ENCODE data around the gene RAP1GAP. TPM values are rescaled to one million over a fixed set of nuclear protein-coding genes. Genes with fewer than 3 reads are reported as not detected.

RAP1GAP gene
- total and polyA plus RNA-seq, 3 donors from 2014 or later = 7.4 to 8.4 (median 8.0) TPM

DNA sequence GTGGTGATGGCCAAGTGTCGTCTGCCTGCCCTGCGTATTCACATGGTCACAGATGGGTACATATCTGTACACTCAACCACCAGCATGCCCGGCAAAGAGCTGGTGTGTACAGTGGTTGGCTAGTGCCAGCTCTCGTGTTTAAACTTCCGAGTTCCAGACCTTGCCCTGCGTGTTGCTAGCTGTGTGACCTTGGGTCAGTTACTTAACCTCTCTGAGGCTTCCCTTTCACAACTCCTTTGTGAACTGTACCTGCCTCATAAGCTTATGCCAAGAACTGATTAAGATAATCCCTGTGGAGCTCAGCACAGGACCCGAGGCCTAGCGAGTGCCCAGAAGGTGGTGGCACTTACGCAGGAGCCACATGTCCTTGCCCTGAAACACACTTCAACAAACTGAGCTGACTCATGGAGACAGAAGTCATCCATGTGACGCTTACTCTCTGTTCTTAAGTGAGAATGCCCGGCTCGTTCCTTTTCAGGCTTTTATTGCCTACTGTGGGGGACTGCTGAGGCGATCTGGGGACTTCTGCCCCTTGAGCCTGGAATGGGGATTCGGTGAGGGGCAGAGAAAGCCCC, 104.5 kb downstream of the RAP1GAP start:
- intact Hi-C loops (cut with DNase I; ENCODE audit: low total_unique reads) = no loop called here

DNA sequence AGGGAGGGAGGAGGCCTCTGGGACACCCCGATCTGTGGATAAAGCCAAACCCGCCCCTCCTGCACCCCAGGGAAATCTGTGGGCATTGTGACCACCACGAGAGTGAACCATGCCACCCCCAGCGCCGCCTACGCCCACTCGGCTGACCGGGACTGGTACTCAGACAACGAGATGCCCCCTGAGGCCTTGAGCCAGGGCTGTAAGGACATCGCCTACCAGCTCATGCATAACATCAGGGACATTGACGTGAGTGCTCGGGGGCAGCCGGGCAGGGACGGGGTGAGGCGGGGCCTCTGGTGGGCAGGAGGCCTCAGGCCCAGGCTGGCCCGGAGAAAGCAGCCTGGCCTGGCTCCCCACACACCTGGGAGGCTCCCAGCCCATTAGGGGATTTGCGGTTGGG, 105.2 kb downstream of the RAP1GAP start:
- DNase-seq = no peak
- H3K4me1 ChIP-seq = no peaks in the 10 kb centered on the region
- TF ChIP-seq POLR2A (IDR thresholded peaks at IDR 0.05) = no peak
- TF ChIP-seq, protein P1, sequence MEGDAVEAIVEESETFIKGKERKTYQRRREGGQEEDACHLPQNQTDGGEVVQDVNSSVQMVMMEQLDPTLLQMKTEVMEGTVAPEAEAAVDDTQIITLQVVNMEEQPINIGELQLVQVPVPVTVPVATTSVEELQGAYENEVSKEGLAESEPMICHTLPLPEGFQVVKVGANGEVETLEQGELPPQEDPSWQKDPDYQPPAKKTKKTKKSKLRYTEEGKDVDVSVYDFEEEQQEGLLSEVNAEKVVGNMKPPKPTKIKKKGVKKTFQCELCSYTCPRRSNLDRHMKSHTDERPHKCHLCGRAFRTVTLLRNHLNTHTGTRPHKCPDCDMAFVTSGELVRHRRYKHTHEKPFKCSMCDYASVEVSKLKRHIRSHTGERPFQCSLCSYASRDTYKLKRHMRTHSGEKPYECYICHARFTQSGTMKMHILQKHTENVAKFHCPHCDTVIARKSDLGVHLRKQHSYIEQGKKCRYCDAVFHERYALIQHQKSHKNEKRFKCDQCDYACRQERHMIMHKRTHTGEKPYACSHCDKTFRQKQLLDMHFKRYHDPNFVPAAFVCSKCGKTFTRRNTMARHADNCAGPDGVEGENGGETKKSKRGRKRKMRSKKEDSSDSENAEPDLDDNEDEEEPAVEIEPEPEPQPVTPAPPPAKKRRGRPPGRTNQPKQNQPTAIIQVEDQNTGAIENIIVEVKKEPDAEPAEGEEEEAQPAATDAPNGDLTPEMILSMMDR (IDR thresholded peaks at IDR 0.05) = no peak
- no peak overlapping the region for H3K27ac ChIP-seq
- H3K4me3 ChIP-seq = no peak overlapping the region
- intact Hi-C loops (cut with DNase I; ENCODE audit: low total_unique reads) = no loop called here
- WGBS, 2 donors = 90 to 92% methylated on average over 6 to 15 of the region's 17 CpGs
- H3K27me3 ChIP-seq = no peaks in the 10 kb centered on the region
- H3K9me3 ChIP-seq = no peaks in the 10 kb centered on the region
- H3K36me3 ChIP-seq (ENCODE audit: low read depth, missing control alignments) = no peaks in the 10 kb centered on the region

More for the DNA sequence above, 104.5 kb downstream of the RAP1GAP start:
- Histone ChIP-seq H3K27me3 (no peaks in the 10 kb centered on the region), H3K9me3 (no peaks in the 10 kb centered on the region), H3K4me1 (no peaks in the 10 kb centered on the region), H3K4me3 (no peak overlapping the region), H3K27ac (no peak overlapping the region), H3K36me3 (ENCODE audit: low read depth, missing control alignments) (no peaks in the 10 kb centered on the region)
- 82 to 85% methylated on average over 12 to 14 of the region's 14 CpGs for WGBS, 2 donors
- DNase-seq = no peak
- TF ChIP-seq, protein P1 (IDR thresholded peaks at IDR 0.05) = no peak
- no peak for TF ChIP-seq POLR2A (IDR thresholded peaks at IDR 0.05)

DNA sequence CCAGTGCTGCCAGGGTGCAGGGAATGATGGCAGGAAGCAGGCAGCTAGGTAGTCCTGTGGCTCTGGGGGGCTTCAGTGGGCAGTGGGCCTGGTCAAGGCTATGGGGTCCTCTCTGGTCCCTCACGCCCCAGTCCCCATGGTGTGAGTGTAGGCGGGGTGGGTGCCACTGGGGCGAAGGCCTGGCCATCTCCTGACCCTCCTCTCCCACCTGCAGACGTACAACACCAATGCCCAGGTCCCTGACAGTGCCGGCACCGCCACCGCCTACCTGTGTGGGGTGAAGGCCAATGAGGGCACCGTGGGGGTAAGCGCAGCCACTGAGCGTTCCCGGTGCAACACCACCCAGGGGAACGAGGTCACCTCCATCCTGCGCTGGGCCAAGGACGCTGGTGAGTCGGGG, 106.3 kb downstream of the RAP1GAP start:
- H3K4me1 ChIP-seq = no peaks in the 10 kb centered on the region
- WGBS, 2 donors = 93 to 96% methylated on average over 9 to 15 of the region's 15 CpGs
- TF ChIP-seq, protein P1 (IDR thresholded peaks at IDR 0.05) = no peak
- no peak for TF ChIP-seq POLR2A (IDR thresholded peaks at IDR 0.05)
- DNase-seq = no peak
- H3K36me3 ChIP-seq (ENCODE audit: low read depth, missing control alignments) = no peaks in the 10 kb centered on the region
- H3K9me3 ChIP-seq = no peaks in the 10 kb centered on the region
- H3K27ac ChIP-seq = no peak overlapping the region
- H3K27me3 ChIP-seq = no peaks in the 10 kb centered on the region
- no peak overlapping the region for H3K4me3 ChIP-seq
- intact Hi-C loops (cut with DNase I; ENCODE audit: low total_unique reads) = no loop called here

DNA sequence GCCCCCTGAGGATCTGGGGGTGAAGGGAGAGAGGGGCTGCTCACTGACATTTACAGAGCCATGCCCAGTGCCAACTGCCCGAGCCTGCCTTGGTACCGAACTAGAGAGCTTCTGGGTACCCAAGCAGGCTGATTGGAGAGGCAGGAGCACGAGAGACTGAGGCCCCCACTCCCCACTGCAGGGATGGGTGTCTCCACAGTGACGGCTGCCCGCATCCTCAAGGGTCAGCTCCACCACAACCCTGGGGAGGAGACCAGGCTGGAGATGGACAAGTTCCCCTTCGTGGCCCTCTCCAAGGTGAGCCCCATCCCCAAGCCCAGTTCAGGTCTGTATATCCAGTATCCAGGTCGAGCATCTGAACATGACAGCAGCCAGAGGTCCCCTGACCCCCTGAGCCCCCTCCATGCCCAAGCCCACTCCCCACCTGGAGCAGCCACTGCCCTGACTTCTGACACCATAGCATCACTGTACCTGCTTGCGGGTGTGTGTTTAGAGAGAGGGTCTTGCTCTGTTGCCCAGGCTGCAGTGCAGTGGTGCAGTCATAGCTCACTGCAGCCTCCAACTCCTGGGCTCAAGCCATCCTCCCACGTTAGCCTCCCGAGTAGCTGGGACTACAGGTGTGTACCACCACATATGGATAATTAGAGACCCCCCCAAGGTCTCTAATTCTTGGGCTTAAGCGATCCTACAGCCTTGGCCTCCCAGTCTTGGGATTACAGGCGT, 108.1 kb downstream of the RAP1GAP start:
- no peak for DNase-seq
- TF ChIP-seq, protein P1 (IDR thresholded peaks at IDR 0.05) = no peak
- no peak for TF ChIP-seq POLR2A (IDR thresholded peaks at IDR 0.05)
- WGBS, 2 donors = 93 to 100% methylated on average over 3 to 12 of the region's 12 CpGs
- no peak overlapping the region for H3K4me3 ChIP-seq
- intact Hi-C loops (cut with DNase I; ENCODE audit: low total_unique reads) = no loop called here
- H3K27ac ChIP-seq = no peak overlapping the region
- H3K4me1 ChIP-seq = no peaks in the 10 kb centered on the region
- no peaks in the 10 kb centered on the region for H3K9me3 ChIP-seq
- no peaks in the 10 kb centered on the region for H3K36me3 ChIP-seq (ENCODE audit: low read depth, missing control alignments)
- H3K27me3 ChIP-seq = no peaks in the 10 kb centered on the region
